Liver (tissue), 9 donors: ENCODE results near the gene ARMCX2. TPM values are rescaled to one million over a fixed set of nuclear protein-coding genes. Genes with fewer than 3 reads are reported as not detected.
A peak's percentile ranks its signal among the peaks of the same experiment; 100 is the strongest.

Source experiments
- DNase-seq: peaks from one replicate; pipeline ENCODE4 v3.0.0-alpha.2; 2017; ENCODE audit warnings: low spot score
- H3K27ac ChIP-seq, 2 donors: one replicate each; pipeline ENCODE4 v1.7.0; 2013; ENCODE audit warnings: inconsistent platforms in 2 of 2, low read length in 2 of 2, control low read depth in 1 of 2, low read depth in 1 of 2, mild to moderate bottlenecking in 1 of 2
- H3K27me3 ChIP-seq, 4 donors: one replicate each; pipeline versions ENCODE4 v1.6.1 to v1.7.0; 2013; ENCODE audit warnings: low read length in 3 of 4, inconsistent platforms in 1 of 4, mild to moderate bottlenecking in 1 of 4, moderate library complexity in 1 of 4; ENCODE audit not compliant: control insufficient read depth in 4 of 4, insufficient read depth in 4 of 4
- H3K36me3 ChIP-seq, 4 donors: one replicate each; pipeline versions ENCODE4 v1.6.1 to v1.7.0; 2013; ENCODE audit warnings: low read length in 3 of 4, mild to moderate bottlenecking in 3 of 4, low read depth in 1 of 4, moderate library complexity in 1 of 4; ENCODE audit not compliant: control insufficient read depth in 4 of 4, insufficient read depth in 3 of 4
- H3K4me1 ChIP-seq, 4 donors: one replicate each; pipeline versions ENCODE4 v1.6.1 to v1.7.0; 2013; ENCODE audit warnings: low read length in 3 of 4, mild to moderate bottlenecking in 3 of 4, moderate library complexity in 1 of 4; ENCODE audit not compliant: control insufficient read depth in 4 of 4, insufficient read depth in 4 of 4
- H3K4me3 ChIP-seq, 3 donors: one replicate each; pipeline versions ENCODE4 v1.6.1 to v1.7.0; 2013; ENCODE audit warnings: low read length in 3 of 3, control low read depth in 1 of 3, low read depth in 1 of 3, mild to moderate bottlenecking in 1 of 3
- H3K9ac ChIP-seq, 2 donors: one replicate each; pipeline ENCODE4 v1.7.0; 2013; ENCODE audit warnings: low read length in 2 of 2, mild to moderate bottlenecking in 2 of 2, moderate library complexity in 2 of 2, control low read depth in 1 of 2, low read depth in 1 of 2
- H3K9me3 ChIP-seq, 4 donors: one replicate each; pipeline versions ENCODE4 v1.6.1 to v1.7.0; 2013; ENCODE audit warnings: low read length in 3 of 4; ENCODE audit not compliant: control insufficient read depth in 4 of 4
- EGR1 ChIP-seq, 2 donors: IDR thresholded peaks; 2 replicates each; pipeline ENCODE4 v1.6.1; 2016 to 2018; ENCODE audit warnings: antibody characterized with exemption in 2 of 2, low read depth in 2 of 2
- FOXA2 ChIP-seq: IDR thresholded peaks from 2 replicates; pipeline ENCODE4 v1.6.1; 2016; ENCODE audit warnings: antibody characterized with exemption
- HNF4A ChIP-seq, 2 donors: conservative IDR thresholded peaks; 2 replicates each; pipeline ENCODE4 v1.6.1; 2016; ENCODE audit warnings: antibody characterized with exemption in 2 of 2, mild to moderate bottlenecking in 2 of 2
- HNF4G ChIP-seq: IDR thresholded peaks from 2 replicates; pipeline ENCODE4 v1.6.1; 2016; ENCODE audit warnings: antibody characterized with exemption
- JUND ChIP-seq, 2 donors: IDR thresholded peaks; 2 replicates each; pipeline ENCODE4 v1.6.1; 2016; ENCODE audit warnings: antibody characterized with exemption in 2 of 2
- RAD21 ChIP-seq, 2 donors: IDR thresholded peaks; 2 replicates each; pipeline ENCODE4 v1.6.1; 2016; ENCODE audit warnings: antibody characterized with exemption in 2 of 2, mild to moderate bottlenecking in 2 of 2
- RXRA ChIP-seq, 2 donors: IDR thresholded peaks; 2 replicates each; pipeline ENCODE4 v1.6.1; 2017 to 2018; ENCODE audit warnings: antibody characterized with exemption in 2 of 2, mild to moderate bottlenecking in 1 of 2
- SP1 ChIP-seq: IDR thresholded peaks from 2 replicates; pipeline ENCODE4 v1.6.1; 2018; ENCODE audit warnings: antibody characterized with exemption, mild to moderate bottlenecking
- TAF1 ChIP-seq: conservative IDR thresholded peaks from 2 replicates; pipeline ENCODE4 v1.6.1; 2016; ENCODE audit warnings: antibody characterized with exemption, mild to moderate bottlenecking
- YY1 ChIP-seq: IDR thresholded peaks from 2 replicates; pipeline ENCODE4 v1.6.1; 2016; ENCODE audit warnings: antibody characterized with exemption, mild to moderate bottlenecking
- WGBS: extraction: QIAGEN DNeasy Blood & Tissue Kit; methylation state at CpG from one replicate; pipeline ENCODE4 v1.1.7; 2013; 5-methylcytosine and 5-hydroxymethylcytosine counted together
- polyA plus RNA-seq, 2 donors: library from polyadenylated mRNA; stranded (reverse) in 1 of 2; unstranded in 1 of 2; fragments of 200-250 nt in 1 of 2; fragments of >200 nt in 1 of 2; fragmentation: Nextera tagmentation in 1 of 2; extraction: Ambion mirVana in 1 of 2; gene quantifications; one replicate each; pipeline versions ENCODE4 v1.2.1 to v1.2.3, GENCODE V29; 2013 to 2015
- total RNA-seq, 2 donors: library from RNA; depleted of rRNA; stranded (reverse); fragments of >200 nt; gene quantifications; one replicate each; pipeline ENCODE4 v1.2.3, GENCODE V29; 2014
- TF ChIP-seq, protein P1 (sequence below): IDR thresholded peaks from 2 replicates; pipeline ENCODE4 v1.6.1; 2016; ENCODE audit warnings: antibody characterized with exemption
- TF ChIP-seq, protein P2 (sequence below): IDR thresholded peaks from 2 replicates; pipeline ENCODE4 v1.6.1; 2016; ENCODE audit warnings: antibody characterized with exemption
- TF ChIP-seq, protein P3 (sequence below): fragments of 150-350 bp; IDR thresholded peaks from 2 replicates; pipeline ENCODE4 v1.5.1; 2017; ENCODE audit warnings: improper control_type of control experiment, low read depth, low read length; ENCODE audit not compliant: missing input control
- TF ChIP-seq, protein P4 (sequence below): IDR thresholded peaks from 2 replicates; pipeline ENCODE4 v1.6.1; 2016; ENCODE audit warnings: antibody characterized with exemption
- donor health status: healthy.
- donor health status: healthy.
- donor health status: healthy.
- donor health status: healthy.
- donor health status: healthy.

The ARMCX2 gene
- total and polyA plus RNA-seq, 4 donors = 0.60 to 7.5 (median 3.2) TPM

DNA sequence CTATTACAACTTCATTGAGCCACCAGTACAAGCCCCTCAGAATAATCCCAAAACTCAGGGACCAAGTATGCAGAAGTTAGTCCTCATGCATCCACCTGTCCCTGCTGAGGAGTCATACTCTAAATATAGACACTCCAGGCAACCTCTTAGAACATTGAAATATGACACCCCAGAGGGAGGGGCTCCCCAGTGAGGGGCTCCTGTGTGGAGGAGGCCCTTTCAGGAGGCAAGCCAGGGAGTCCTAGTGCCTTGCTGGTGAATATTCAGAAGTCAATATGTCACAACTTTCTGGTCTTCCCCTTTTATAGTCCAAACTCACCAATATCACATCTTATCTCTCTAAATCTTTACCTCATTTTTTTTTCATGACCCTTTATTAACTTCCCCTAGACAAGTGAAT lies 40.3 kb downstream of the ARMCX2 start:
- Histone ChIP-seq H3K9me3 (no peaks in the 10 kb centered on the region), H3K27ac (no peak overlapping the region), H3K27me3 (no peaks in the 10 kb centered on the region), H3K9ac (no peak overlapping the region), H3K36me3 (no peaks in the 10 kb centered on the region), H3K4me1 (peaks cover 1 to 7% (median 4%) of the 10 kb centered on the region in 4 donors), H3K4me3 (no peak overlapping the region)
- no peak for DNase-seq
- no peak for TF ChIP-seq HNF4A (conservative IDR thresholded peaks at IDR 0.05)
- no peak for TF ChIP-seq RAD21 (IDR thresholded peaks at IDR 0.05)
- no peak for TF ChIP-seq SP1
- TF ChIP-seq, protein P1, sequence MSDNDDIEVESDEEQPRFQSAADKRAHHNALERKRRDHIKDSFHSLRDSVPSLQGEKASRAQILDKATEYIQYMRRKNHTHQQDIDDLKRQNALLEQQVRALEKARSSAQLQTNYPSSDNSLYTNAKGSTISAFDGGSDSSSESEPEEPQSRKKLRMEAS = no peak
- TF ChIP-seq FOXA2 = no peak
- no peak for TF ChIP-seq HNF4G
- no peak for TF ChIP-seq YY1
- no peak for TF ChIP-seq EGR1 (IDR thresholded peaks at IDR 0.05; ENCODE audit: low read depth in 2 of 2)
- TF ChIP-seq, protein P2, sequence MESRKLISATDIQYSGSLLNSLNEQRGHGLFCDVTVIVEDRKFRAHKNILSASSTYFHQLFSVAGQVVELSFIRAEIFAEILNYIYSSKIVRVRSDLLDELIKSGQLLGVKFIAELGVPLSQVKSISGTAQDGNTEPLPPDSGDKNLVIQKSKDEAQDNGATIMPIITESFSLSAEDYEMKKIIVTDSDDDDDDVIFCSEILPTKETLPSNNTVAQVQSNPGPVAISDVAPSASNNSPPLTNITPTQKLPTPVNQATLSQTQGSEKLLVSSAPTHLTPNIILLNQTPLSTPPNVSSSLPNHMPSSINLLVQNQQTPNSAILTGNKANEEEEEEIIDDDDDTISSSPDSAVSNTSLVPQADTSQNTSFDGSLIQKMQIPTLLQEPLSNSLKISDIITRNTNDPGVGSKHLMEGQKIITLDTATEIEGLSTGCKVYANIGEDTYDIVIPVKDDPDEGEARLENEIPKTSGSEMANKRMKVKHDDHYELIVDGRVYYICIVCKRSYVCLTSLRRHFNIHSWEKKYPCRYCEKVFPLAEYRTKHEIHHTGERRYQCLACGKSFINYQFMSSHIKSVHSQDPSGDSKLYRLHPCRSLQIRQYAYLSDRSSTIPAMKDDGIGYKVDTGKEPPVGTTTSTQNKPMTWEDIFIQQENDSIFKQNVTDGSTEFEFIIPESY = no peak
- no peak for TF ChIP-seq RXRA (IDR thresholded peaks at IDR 0.05)
- TF ChIP-seq, protein P3, sequence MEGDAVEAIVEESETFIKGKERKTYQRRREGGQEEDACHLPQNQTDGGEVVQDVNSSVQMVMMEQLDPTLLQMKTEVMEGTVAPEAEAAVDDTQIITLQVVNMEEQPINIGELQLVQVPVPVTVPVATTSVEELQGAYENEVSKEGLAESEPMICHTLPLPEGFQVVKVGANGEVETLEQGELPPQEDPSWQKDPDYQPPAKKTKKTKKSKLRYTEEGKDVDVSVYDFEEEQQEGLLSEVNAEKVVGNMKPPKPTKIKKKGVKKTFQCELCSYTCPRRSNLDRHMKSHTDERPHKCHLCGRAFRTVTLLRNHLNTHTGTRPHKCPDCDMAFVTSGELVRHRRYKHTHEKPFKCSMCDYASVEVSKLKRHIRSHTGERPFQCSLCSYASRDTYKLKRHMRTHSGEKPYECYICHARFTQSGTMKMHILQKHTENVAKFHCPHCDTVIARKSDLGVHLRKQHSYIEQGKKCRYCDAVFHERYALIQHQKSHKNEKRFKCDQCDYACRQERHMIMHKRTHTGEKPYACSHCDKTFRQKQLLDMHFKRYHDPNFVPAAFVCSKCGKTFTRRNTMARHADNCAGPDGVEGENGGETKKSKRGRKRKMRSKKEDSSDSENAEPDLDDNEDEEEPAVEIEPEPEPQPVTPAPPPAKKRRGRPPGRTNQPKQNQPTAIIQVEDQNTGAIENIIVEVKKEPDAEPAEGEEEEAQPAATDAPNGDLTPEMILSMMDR = no peak
- no peak for TF ChIP-seq JUND (IDR thresholded peaks at IDR 0.05)
- TF ChIP-seq TAF1 = no peak
- TF ChIP-seq, protein P4, sequence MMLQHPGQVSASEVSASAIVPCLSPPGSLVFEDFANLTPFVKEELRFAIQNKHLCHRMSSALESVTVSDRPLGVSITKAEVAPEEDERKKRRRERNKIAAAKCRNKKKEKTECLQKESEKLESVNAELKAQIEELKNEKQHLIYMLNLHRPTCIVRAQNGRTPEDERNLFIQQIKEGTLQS = no peak

DNA sequence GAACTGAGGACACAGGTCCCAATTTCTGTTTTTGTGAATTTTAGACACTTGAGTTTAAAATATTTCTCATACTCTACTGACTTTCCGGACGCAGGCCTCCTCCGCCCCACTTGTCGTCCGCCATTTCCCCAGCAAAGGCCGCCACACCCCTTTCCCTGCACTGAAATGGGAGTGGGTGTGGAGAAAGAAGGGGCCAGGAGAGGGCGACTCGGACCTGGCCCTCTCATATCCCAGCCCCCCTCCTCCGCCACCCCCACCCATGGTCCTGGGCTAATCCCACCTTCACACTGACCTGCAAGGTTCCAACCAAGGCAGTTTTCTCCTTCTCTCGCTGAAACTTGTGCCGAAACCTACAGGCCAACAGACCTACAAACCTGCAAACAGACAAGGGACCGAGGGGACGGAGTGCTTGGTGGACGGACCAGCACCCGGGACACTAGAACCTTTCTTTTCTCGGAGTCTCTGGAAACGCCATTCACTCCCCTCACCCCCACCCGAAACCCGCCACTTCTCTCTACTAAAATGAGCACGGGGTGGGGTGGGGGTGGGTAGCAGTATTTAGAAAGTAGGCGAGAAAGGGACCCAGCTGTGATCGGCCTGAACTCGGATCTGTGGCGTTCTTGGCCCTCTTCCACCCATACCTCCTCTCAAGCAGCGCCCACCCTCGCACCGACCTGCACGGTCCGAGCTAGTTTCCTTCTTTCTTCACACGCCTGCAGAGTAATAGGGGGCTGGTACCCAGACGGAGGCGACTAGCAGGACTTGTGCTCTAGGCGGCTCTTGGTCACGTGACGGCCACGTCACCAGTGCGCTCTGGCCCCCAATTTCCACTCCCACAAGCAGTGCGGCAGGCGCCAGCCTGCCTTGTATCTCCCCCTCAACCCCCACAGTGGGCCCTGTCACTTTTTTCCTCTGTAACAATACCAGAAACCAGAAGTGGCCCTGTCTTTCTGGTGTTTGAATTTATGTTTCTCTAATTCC lies 42.1 kb downstream of the ARMCX2 start, which contains the start of gene ARMCX6:
ARMCX6 (minus strand) TSS at position 790 of the 981 bp plus-strand sequence. CDS start 1,380 bp downstream, outside the sequence.
- WGBS = 2% methylated on average over 39 of the region's 39 CpGs
- Histone ChIP-seq H3K36me3 (no peaks in the 10 kb centered on the region), H3K27ac (peak within 1 kb of the TSS; percentile 18 to 72), H3K27me3 (no peaks in the 10 kb centered on the region), H3K4me1 (peaks cover 0 to 4% (median 2%) of the 10 kb centered on the region in 4 donors), H3K4me3 (peak within 1 kb of the TSS; percentile 58 to 78 (median 65)), H3K9ac (peak within 1 kb of the TSS; percentile 59 to 60), H3K9me3 (no peaks in the 10 kb centered on the region)
- DNase-seq = peak; percentile 75
- TF ChIP-seq RAD21 (IDR thresholded peaks at IDR 0.05) (peak; percentile 47 to 50), RXRA (IDR thresholded peaks at IDR 0.05) (no peak), YY1 (peak; percentile 80)
- TF ChIP-seq, protein P3 = peak; percentile 15
